Spleen (tissue), 11 donors: ENCODE measurements around the gene ABAT. TPM values are rescaled to one million over a fixed set of nuclear protein-coding genes. Genes with fewer than 3 reads are reported as not detected.

ENCODE experiments used
- DNase-seq: peaks from one replicate; pipeline ENCODE4 v3.0.0-alpha.2; 2020
- H3K27ac ChIP-seq, 8 donors: fragments of 200-600 bp; sonication (generic) in 7 of 8; 1 replicate in 4 of 8; 2 replicates in 4 of 8; pipeline versions ENCODE4 v1.5.0 to v1.8.0; 2016 to 2021; ENCODE audit warnings: inconsistent platforms in 4 of 8, mild to moderate bottlenecking in 4 of 8, moderate library complexity in 1 of 8
- H3K27me3 ChIP-seq, 7 donors: fragments of 200-600 bp; sonication (generic) in 6 of 7; replicated peaks in 1 of 7; 1 replicate in 4 of 7; 2 replicates in 3 of 7; pipeline versions ENCODE4 v1.5.0 to v1.8.0; 2016 to 2021; ENCODE audit warnings: inconsistent platforms in 3 of 7, mild to moderate bottlenecking in 1 of 7
- H3K36me3 ChIP-seq, 6 donors: fragments of 200-600 bp; sonication (generic) in 5 of 6; 1 replicate in 4 of 6; 2 replicates in 2 of 6; pipeline versions ENCODE4 v1.5.0 to v1.8.0; 2016 to 2021; ENCODE audit warnings: inconsistent platforms in 2 of 6
- H3K4me1 ChIP-seq, 6 donors: fragments of 200-600 bp; sonication (generic) in 5 of 6; 1 replicate in 3 of 6; 2 replicates in 3 of 6; pipeline versions ENCODE4 v1.5.0 to v1.8.0; 2016 to 2021; ENCODE audit warnings: inconsistent platforms in 3 of 6
- H3K4me3 ChIP-seq, 8 donors: fragments of 200-600 bp; sonication (generic) in 7 of 8; 1 replicate in 4 of 8; 2 replicates in 4 of 8; pipeline versions ENCODE4 v1.5.0 to v1.8.0; 2016 to 2021; ENCODE audit warnings: inconsistent platforms in 4 of 8, mild to moderate bottlenecking in 4 of 8, moderate library complexity in 2 of 8
- H3K9me3 ChIP-seq, 8 donors: fragments of 200-600 bp; sonication (generic) in 7 of 8; 1 replicate in 4 of 8; 2 replicates in 4 of 8; pipeline versions ENCODE4 v1.5.0 to v1.8.0; 2016 to 2021; ENCODE audit warnings: inconsistent platforms in 4 of 8
- POLR2A ChIP-seq, 3 donors: fragments of 450-650 bp; IDR thresholded peaks; one replicate each; pipeline ENCODE4 v1.5.1; 2017; ENCODE audit warnings: antibody characterized with exemption in 3 of 3, mild to moderate bottlenecking in 1 of 3
- POLR2AphosphoS5 ChIP-seq, 3 donors: sonication (generic); formaldehyde crosslinking; IDR thresholded peaks; one replicate each; pipeline ENCODE4 v1.5.1; 2017; ENCODE audit warnings: antibody characterized with exemption in 3 of 3
- WGBS, 5 donors: extraction: QIAGEN DNeasy Blood & Tissue Kit in 3 of 5; methylation state at CpG; one replicate each; pipeline versions ENCODE4 v1.1.5 to v1.1.7; 2013 to 2018; 5-methylcytosine and 5-hydroxymethylcytosine counted together
- intact Hi-C: fragments of 100-400 bp; cut with DNase I; formaldehyde crosslinking; loops from one replicate; pipeline ENCODE4 v1.15.0; 2023; ENCODE audit warnings: low total_unique reads
- polyA plus RNA-seq, 3 donors: library from polyadenylated mRNA; stranded (reverse); fragments of 200-250 nt; gene quantifications; one replicate each; pipeline ENCODE4 v1.2.1, GENCODE V29; 2013
- total RNA-seq, 7 donors: library from RNA; depleted of rRNA in 3 of 7; stranded (reverse); fragments of >200 nt in 3 of 7; fragmentation: NEBNext Ultra II Directional in 4 of 7; extraction: Animal tissue kit (Norgen Biotek cat#: 25700) in 4 of 7; gene quantifications; one replicate each; pipeline versions ENCODE4 v1.1.0 to v1.2.1, GENCODE V29; 2016 to 2021
- TF ChIP-seq, protein P1 (sequence below), 11 experiments: fragments of 200-600 bp in 7 of 11; fragments of 450-650 bp in 4 of 11; sonication (generic) in 4 of 11; IDR thresholded peaks in 8 of 11; conservative IDR thresholded peaks in 3 of 11; 1 replicate in 7 of 11; 2 replicates in 4 of 11; pipeline versions ENCODE4 v1.4.0 to v1.8.0; 2016 to 2021; ENCODE audit warnings: antibody characterized with exemption in 11 of 11, inconsistent platforms in 4 of 11, mild to moderate bottlenecking in 1 of 11
- donor health status: healthy with polysubstance abuse.
- donor health status: DM: no; HTN: no; CAD: no; lungs with moderate emphysema.
- donor health status: DM: no; HTN: no; CAD: no.
- donor health status: Bipolar disorder and iron deficiency.
- donor health status: healthy.
- donor health status: DM: no; HTN: no; CAD: no.
- donor health status: DM: yes; HTN: yes; CAD: no.

The ABAT gene
- total and polyA plus RNA-seq, 10 donors: 3.9 to 13.5 (median 8.3) TPM

DNA sequence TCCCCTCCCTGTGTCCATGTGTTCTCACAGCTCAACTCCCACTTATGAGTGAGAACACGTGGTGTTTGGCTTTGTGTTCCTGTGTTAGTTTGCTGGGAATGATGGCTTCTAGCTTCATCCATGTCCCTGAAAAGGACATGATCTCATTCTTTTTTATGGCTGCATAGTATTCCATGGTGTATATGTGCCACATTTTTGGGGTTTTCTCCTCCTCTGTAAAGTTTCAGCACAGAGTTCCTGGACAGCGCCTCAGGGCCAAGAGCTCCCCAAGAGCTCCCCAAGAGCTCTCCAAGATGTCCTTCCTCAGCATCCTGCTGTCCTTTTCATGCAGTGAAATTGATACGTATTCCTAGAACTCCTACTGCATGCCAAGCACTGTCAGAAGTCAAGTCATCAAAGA is 6.9 kb upstream of the ABAT start:
- H3K27ac ChIP-seq: no peak overlapping the region
- TF ChIP-seq POLR2AphosphoS5 (IDR thresholded peaks at IDR 0.05): no peak
- TF ChIP-seq, protein P1, sequence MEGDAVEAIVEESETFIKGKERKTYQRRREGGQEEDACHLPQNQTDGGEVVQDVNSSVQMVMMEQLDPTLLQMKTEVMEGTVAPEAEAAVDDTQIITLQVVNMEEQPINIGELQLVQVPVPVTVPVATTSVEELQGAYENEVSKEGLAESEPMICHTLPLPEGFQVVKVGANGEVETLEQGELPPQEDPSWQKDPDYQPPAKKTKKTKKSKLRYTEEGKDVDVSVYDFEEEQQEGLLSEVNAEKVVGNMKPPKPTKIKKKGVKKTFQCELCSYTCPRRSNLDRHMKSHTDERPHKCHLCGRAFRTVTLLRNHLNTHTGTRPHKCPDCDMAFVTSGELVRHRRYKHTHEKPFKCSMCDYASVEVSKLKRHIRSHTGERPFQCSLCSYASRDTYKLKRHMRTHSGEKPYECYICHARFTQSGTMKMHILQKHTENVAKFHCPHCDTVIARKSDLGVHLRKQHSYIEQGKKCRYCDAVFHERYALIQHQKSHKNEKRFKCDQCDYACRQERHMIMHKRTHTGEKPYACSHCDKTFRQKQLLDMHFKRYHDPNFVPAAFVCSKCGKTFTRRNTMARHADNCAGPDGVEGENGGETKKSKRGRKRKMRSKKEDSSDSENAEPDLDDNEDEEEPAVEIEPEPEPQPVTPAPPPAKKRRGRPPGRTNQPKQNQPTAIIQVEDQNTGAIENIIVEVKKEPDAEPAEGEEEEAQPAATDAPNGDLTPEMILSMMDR (IDR thresholded peaks at IDR 0.05 in 8 of 11, conservative IDR thresholded peaks at IDR 0.05 in 3 of 11): no peak
- TF ChIP-seq POLR2A (IDR thresholded peaks at IDR 0.05): no peak
- H3K4me1 ChIP-seq: no peaks in the 10 kb centered on the region
- intact Hi-C loops: no loop called here
- DNase-seq: peak; percentile 6
- no peaks in the 10 kb centered on the region for H3K9me3 ChIP-seq
- no peak overlapping the region for H3K4me3 ChIP-seq
- WGBS, 5 donors: 94 to 97% (median 95%) methylated on average over 3 of the region's 3 CpGs
- no peaks in the 10 kb centered on the region for H3K27me3 ChIP-seq
- peaks cover 0 to 51% (median 25%) of the 10 kb centered on the region in 6 donors for H3K36me3 ChIP-seq

DNA sequence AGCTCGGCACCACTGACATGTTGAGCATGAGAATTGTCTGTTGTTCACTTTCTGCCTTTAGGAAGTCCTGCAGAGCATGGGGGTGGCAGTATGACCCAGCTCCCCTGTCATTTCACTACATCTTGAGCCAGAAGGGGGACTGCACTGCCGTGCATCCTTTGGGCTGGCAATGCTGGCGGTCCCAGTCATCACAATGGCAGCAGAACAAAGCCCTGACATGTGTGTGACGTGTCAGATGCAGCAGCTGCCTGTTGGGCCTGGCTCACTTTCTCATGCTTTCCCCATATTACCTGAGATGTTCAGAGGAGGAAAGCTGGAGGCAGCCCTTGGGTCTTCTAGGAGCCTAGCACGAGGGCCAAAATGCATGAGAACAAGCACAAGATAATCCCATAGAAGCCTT is 6.3 kb upstream of the ABAT start:
- WGBS, 5 donors: 87 to 93% (median 92%) methylated on average over 5 of the region's 5 CpGs
- H3K27ac ChIP-seq: no peak overlapping the region
- TF ChIP-seq POLR2AphosphoS5 (IDR thresholded peaks at IDR 0.05) (no peak), POLR2A (IDR thresholded peaks at IDR 0.05) (no peak)
- TF ChIP-seq, protein P1 (IDR thresholded peaks at IDR 0.05 in 8 of 11, conservative IDR thresholded peaks at IDR 0.05 in 3 of 11): no peak
- no peak overlapping the region for H3K4me3 ChIP-seq
- no peaks in the 10 kb centered on the region for H3K27me3 ChIP-seq
- H3K36me3 ChIP-seq: peaks cover 0 to 51% (median 25%) of the 10 kb centered on the region in 6 donors
- H3K9me3 ChIP-seq: no peaks in the 10 kb centered on the region
- H3K4me1 ChIP-seq: no peaks in the 10 kb centered on the region
- intact Hi-C loops: no loop called here
- DNase-seq: peak; percentile 47

DNA sequence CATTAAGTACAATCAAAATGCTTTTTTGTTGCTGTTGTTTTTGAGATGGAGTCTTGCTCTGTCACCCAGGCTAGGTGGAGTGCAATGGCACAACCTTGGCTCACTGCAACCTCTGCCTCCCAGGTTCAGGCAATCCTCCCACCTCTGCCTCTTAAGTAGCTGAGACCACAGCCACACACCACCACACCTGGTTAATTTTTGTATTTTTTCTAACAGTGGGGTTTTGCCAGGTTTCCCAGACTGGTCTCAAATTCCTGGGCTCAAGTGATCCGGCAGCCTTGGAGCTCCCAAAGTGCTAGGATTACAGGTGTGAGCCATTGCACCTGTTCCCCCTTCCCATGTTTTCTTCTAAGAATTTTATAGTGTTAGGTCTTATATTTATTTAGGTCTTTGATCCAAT is 4.9 kb upstream of the ABAT start:
- H3K27me3 ChIP-seq: no peaks in the 10 kb centered on the region
- H3K4me1 ChIP-seq: peaks cover 0 to 10% (median 7%) of the 10 kb centered on the region in 6 donors
- H3K36me3 ChIP-seq: peaks cover 0 to 40% (median 21%) of the 10 kb centered on the region in 6 donors
- no peak for TF ChIP-seq POLR2AphosphoS5 (IDR thresholded peaks at IDR 0.05)
- TF ChIP-seq POLR2A (IDR thresholded peaks at IDR 0.05): no peak
- TF ChIP-seq, protein P1 (IDR thresholded peaks at IDR 0.05 in 8 of 11, conservative IDR thresholded peaks at IDR 0.05 in 3 of 11): no peak
- no peak overlapping the region for H3K4me3 ChIP-seq
- intact Hi-C loops: no loop called here
- H3K9me3 ChIP-seq: no peaks in the 10 kb centered on the region
- peak; percentile 4 for DNase-seq
- 87 to 100% (median 94%) methylated on average over 1 of the region's 1 CpG for WGBS, 5 donors
- no peak overlapping the region for H3K27ac ChIP-seq

DNA sequence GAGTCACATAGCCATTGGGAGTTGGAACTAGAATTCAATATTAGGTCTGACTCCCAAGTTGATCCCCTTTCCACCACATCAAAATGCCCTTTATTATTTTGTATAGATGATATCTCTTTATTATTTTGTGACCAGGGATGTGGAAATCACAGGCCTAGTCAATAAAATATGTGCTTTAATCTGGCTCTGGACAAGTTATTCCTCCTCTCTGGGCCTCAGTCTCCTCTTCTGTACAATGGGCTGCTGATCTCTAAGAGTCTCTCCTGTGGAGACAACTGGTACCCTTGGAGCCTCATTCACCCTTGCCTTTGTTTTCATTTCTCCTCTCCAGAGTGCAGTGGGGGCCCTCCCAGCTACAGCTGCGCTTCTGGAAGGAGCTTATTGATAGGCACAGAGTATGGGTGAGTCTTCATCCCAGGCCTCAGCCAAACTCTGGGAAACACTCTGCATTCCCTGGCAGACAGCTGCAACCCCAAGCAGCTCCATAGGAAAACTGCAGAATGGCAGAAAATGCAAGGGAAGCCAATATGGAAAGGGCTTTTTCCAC is 4.3 kb upstream of the ABAT start:
- TF ChIP-seq POLR2AphosphoS5 (IDR thresholded peaks at IDR 0.05): no peak
- TF ChIP-seq POLR2A (IDR thresholded peaks at IDR 0.05): no peak
- TF ChIP-seq, protein P1 (IDR thresholded peaks at IDR 0.05 in 8 of 11, conservative IDR thresholded peaks at IDR 0.05 in 3 of 11): no peak
- H3K27ac ChIP-seq: no peak overlapping the region
- DNase-seq: peak; percentile 7
- intact Hi-C loops: loop anchor here (10.0 kb wide), 1 partner anchor 115 kb away; no protein-coding TSS in a partner anchor
- H3K27me3 ChIP-seq: no peaks in the 10 kb centered on the region
- WGBS, 5 donors: 65 to 93% (median 84%) methylated on average over 1 of the region's 1 CpG
- H3K4me1 ChIP-seq: peaks cover 0 to 16% (median 12%) of the 10 kb centered on the region in 6 donors
- no peak overlapping the region for H3K4me3 ChIP-seq
- no peaks in the 10 kb centered on the region for H3K9me3 ChIP-seq
- H3K36me3 ChIP-seq: peaks cover 0 to 34% (median 16%) of the 10 kb centered on the region in 6 donors
